Endothelial cell of umbilical vein (primary cell): ENCODE measurements around the gene SEZ6L. TPM values are rescaled to one million over a fixed set of nuclear protein-coding genes. Genes with fewer than 3 reads are reported as not detected.

Experiments used
- BruUV-seq: library from RNA; stranded (reverse); fragments of 400-500 nt; replicated peaks from 2 replicates; lab custom pipeline; 2021; lab: Mats Ljungman, UMichigan
- CTCF ChIA-PET: fragments of 300-600, 350-600 bp; sonication (Branson Sonifier 250); formaldehyde crosslinking; loops from one replicate; lab custom pipeline; 2021; ENCODE audit warnings: antibody characterized with exemption, inconsistent platforms; lab: Charles Lee
- POLR2A ChIA-PET: fragments of 300-600, 350-600 bp; sonication (Branson Sonifier 250); formaldehyde crosslinking; loops from one replicate; lab custom pipeline; 2021; ENCODE audit warnings: antibody characterized with exemption, inconsistent platforms; lab: Charles Lee
- DNase-seq: peaks from one replicate; pipeline ENCODE4 v3.0.0-alpha.2; 2011; ENCODE audit warnings: low read depth, low spot score
- FAIRE-seq: peaks from 2 replicates; lab custom pipeline; 2011; peaks lifted over from hg19 to GRCh38; lab: Jason Lieb, UNC
- H2AFZ ChIP-seq: 2 replicates; pipeline ENCODE4 v1.6.0; 2012; ENCODE audit warnings: low read depth, low read length, control low read depth, inconsistent platforms
- H3K27ac ChIP-seq: 2 replicates; pipeline ENCODE4 v1.5.1; 2011; ENCODE audit warnings: low read depth, mild to moderate bottlenecking, control low read depth, low read length, moderate library complexity; ENCODE audit not compliant: insufficient read depth
- H3K27me3 ChIP-seq, 2 experiments: 2 replicates each; pipeline versions ENCODE4 v1.6.0 to v1.6.1; 2011; ENCODE audit warnings: low read length in 2 of 2, mixed read lengths in 1 of 2; ENCODE audit not compliant: control insufficient read depth in 2 of 2, insufficient read depth in 2 of 2
- H3K36me3 ChIP-seq, 2 experiments: 2 replicates in 1 of 2; 3 replicates in 1 of 2; pipeline ENCODE4 v1.5.1; 2011; ENCODE audit warnings: low read length in 2 of 2, mild to moderate bottlenecking in 1 of 2, moderate library complexity in 1 of 2; ENCODE audit not compliant: control insufficient read depth in 2 of 2, insufficient read depth in 2 of 2; ENCODE audit errors: extremely low read depth in 1 of 2
- H3K4me1 ChIP-seq: 3 replicates; pipeline ENCODE4 v1.5.1; 2011; ENCODE audit warnings: mild to moderate bottlenecking, low read length; ENCODE audit not compliant: control insufficient read depth, insufficient read depth; ENCODE audit errors: extremely low read depth
- H3K4me2 ChIP-seq: 2 replicates; pipeline ENCODE4 v1.6.1; 2011; ENCODE audit warnings: low read length, control low read depth, mixed read lengths; ENCODE audit not compliant: insufficient read depth
- H3K4me3 ChIP-seq, 3 experiments: fragments of 200-600 bp in 1 of 3; sonication (generic), shearing (Covaris generic) in 1 of 3; replicated peaks in 1 of 3; 2 replicates each; pipeline ENCODE4 v1.5.1; 2011 to 2016; ENCODE audit warnings: control low read depth in 3 of 3, low read length in 3 of 3, mild to moderate bottlenecking in 2 of 3, inconsistent platforms in 1 of 3, low read depth in 1 of 3, moderate library complexity in 1 of 3; ENCODE audit not compliant: insufficient read depth in 1 of 3
- H3K79me2 ChIP-seq: 2 replicates; pipeline ENCODE4 v1.6.0; 2012; ENCODE audit warnings: low read length, inconsistent platforms; ENCODE audit not compliant: control insufficient read depth, insufficient read depth
- H3K9ac ChIP-seq: replicated peaks from 2 replicates; pipeline ENCODE3; 2011; ENCODE audit warnings: low read length, control low read depth; ENCODE audit not compliant: insufficient read depth; ENCODE audit errors: extremely low read depth
- H3K9me1 ChIP-seq: replicated peaks from 3 replicates; pipeline ENCODE4 v1.6.0; 2011; ENCODE audit warnings: mild to moderate bottlenecking, low read length; ENCODE audit not compliant: control insufficient read depth, insufficient read depth; ENCODE audit errors: extremely low read depth
- H3K9me3 ChIP-seq: replicated peaks from 2 replicates; pipeline ENCODE4 v1.5.1; 2012; ENCODE audit warnings: low read length, inconsistent platforms; ENCODE audit not compliant: control insufficient read depth, insufficient read depth
- H4K20me1 ChIP-seq: replicated peaks from 2 replicates; pipeline ENCODE3; 2011; ENCODE audit warnings: mild to moderate bottlenecking, low read length; ENCODE audit not compliant: control insufficient read depth, insufficient read depth; ENCODE audit errors: extremely low read depth
- EZH2 ChIP-seq: IDR thresholded peaks from 2 replicates; pipeline ENCODE4 v1.6.1; 2012; ENCODE audit warnings: borderline replicate concordance, low read depth, mild to moderate bottlenecking, moderate library complexity, low read length, inconsistent platforms; ENCODE audit not compliant: severe bottlenecking
- FOS ChIP-seq: IDR thresholded peaks from 2 replicates; pipeline ENCODE4 v1.6.1; 2011; ENCODE audit warnings: mild to moderate bottlenecking, low read length, moderate library complexity, borderline replicate concordance; ENCODE audit not compliant: insufficient read depth
- GATA2 ChIP-seq: IDR thresholded peaks from 2 replicates; pipeline ENCODE4 v1.7.0; 2011; ENCODE audit warnings: low read depth, mild to moderate bottlenecking, moderate library complexity, mixed read lengths, low read length; ENCODE audit not compliant: insufficient read length, insufficient read depth
- JUN ChIP-seq: IDR thresholded peaks from 2 replicates; pipeline ENCODE4 v1.6.1; 2011; ENCODE audit warnings: borderline replicate concordance, low read depth; ENCODE audit not compliant: insufficient read length, insufficient read depth
- MAX ChIP-seq: IDR thresholded peaks from 2 replicates; pipeline ENCODE4 v1.6.1; 2011; ENCODE audit not compliant: insufficient read depth, insufficient read length
- MYC ChIP-seq: IDR thresholded peaks from one replicate; pipeline ENCODE4 v1.6.1; 2011; ENCODE audit warnings: mild to moderate bottlenecking, low read depth, low read length
- POLR2A ChIP-seq: IDR thresholded peaks from 2 replicates; pipeline ENCODE4 v1.6.1; 2012; ENCODE audit warnings: low read depth, mild to moderate bottlenecking, control low read depth, low read length
- POLR2AphosphoS5 ChIP-seq: IDR thresholded peaks from 2 replicates; pipeline ENCODE4 v1.6.1; 2012; ENCODE audit warnings: low read depth, mild to moderate bottlenecking, control low read depth, low read length, moderate library complexity; ENCODE audit not compliant: insufficient read depth
- dilution Hi-C: fragments of 300-500 bp; cut with MboI; formaldehyde crosslinking; loops from one replicate; pipeline ENCODE4 v1.15.0; 2019; ENCODE audit warnings: low sequenced_read_pairs; ENCODE audit not compliant: extremely low pct_ligation_motif_present
- intact Hi-C: fragments of 100-400 bp; cut with micrococcal nuclease; formaldehyde crosslinking; loops from one replicate; pipeline ENCODE4 v1.10.0; 2022
- polyA plus RNA-seq, 4 experiments: library from polyadenylated mRNA; depleted of rRNA in 3 of 4; stranded (reverse) in 3 of 4; unstranded in 1 of 4; fragments of >200 nt; gene quantifications; 2 replicates each; pipeline versions ENCODE4 v1.2.1 to v1.2.3, GENCODE V29; 2011 to 2012; ENCODE audit warnings: missing spikeins in 1 of 4
- total RNA-seq: library from RNA; stranded (reverse); gene quantifications from 2 replicates; pipeline ENCODE4 v1.2.3, GENCODE V29; 2021
- TF ChIP-seq, protein P1 (sequence below), 2 donors: IDR thresholded peaks; 1 replicate in 1 of 2; 2 replicates in 1 of 2; pipeline ENCODE4 v1.5.1; 2011; ENCODE audit warnings: low read length in 2 of 2, mild to moderate bottlenecking in 2 of 2, moderate library complexity in 2 of 2, control low read depth in 1 of 2, inconsistent platforms in 1 of 2, low read depth in 1 of 2; ENCODE audit not compliant: insufficient read depth in 1 of 2; ENCODE audit errors: extremely low read depth in 1 of 2

SEZ6L gene
- total and polyA plus RNA-seq, 2 donors (not counting 3 experiments of a cell fraction or from before 2014, with no cell fraction given), result not detected

GRCh38 chr22:26238596-26238995, 69.3 kb downstream of the SEZ6L start:
- CTCF ChIA-PET, result no interaction called here
- Histone ChIP-seq H3K4me3 (no peak overlapping the region), H2AFZ (no peak overlapping the region), H3K9me3 (no peaks in the 10 kb centered on the region), H3K79me2 (no peaks in the 10 kb centered on the region), H3K4me1 (no peaks in the 10 kb centered on the region), H3K36me3 (no peaks in the 10 kb centered on the region), H3K9ac (no peak overlapping the region), H4K20me1 (no peaks in the 10 kb centered on the region), H3K27me3 (no peaks in the 10 kb centered on the region), H3K27ac (no peak overlapping the region), H3K4me2 (no peak overlapping the region), H3K9me1 (no peaks in the 10 kb centered on the region)
- no peak for FAIRE-seq
- POLR2A ChIA-PET, result no interaction called here
- BruUV-seq, result no TSS peak
- TF ChIP-seq MYC (no peak), EZH2 (no peak), POLR2AphosphoS5 (no peak), FOS (no peak), JUN (no peak), GATA2 (no peak), POLR2A (no peak), MAX (no peak)
- TF ChIP-seq, protein P1, sequence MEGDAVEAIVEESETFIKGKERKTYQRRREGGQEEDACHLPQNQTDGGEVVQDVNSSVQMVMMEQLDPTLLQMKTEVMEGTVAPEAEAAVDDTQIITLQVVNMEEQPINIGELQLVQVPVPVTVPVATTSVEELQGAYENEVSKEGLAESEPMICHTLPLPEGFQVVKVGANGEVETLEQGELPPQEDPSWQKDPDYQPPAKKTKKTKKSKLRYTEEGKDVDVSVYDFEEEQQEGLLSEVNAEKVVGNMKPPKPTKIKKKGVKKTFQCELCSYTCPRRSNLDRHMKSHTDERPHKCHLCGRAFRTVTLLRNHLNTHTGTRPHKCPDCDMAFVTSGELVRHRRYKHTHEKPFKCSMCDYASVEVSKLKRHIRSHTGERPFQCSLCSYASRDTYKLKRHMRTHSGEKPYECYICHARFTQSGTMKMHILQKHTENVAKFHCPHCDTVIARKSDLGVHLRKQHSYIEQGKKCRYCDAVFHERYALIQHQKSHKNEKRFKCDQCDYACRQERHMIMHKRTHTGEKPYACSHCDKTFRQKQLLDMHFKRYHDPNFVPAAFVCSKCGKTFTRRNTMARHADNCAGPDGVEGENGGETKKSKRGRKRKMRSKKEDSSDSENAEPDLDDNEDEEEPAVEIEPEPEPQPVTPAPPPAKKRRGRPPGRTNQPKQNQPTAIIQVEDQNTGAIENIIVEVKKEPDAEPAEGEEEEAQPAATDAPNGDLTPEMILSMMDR (IDR thresholded peaks at IDR 0.05; ENCODE audit: extremely low read depth in 1 of 2, insufficient read depth in 1 of 2, low read depth in 1 of 2, low read length in 2 of 2), result no peak
- dilution Hi-C loops (no loop called here), intact Hi-C loops (no loop called here)
- DNase-seq, result no peak
